Tibial nerve (tissue), 4 donors: Measurements from ENCODE around the gene ZCCHC9. TPM values are rescaled to one million over a fixed set of nuclear protein-coding genes. Genes with fewer than 3 reads are reported as not detected.
A peak's percentile ranks its signal among the peaks of the same experiment; 100 is the strongest.
"Not testable (repeated sequence)": the region's sequence is repeated elsewhere in the genome, so short reads cannot be mapped to it uniquely, and the experiment has no call there.

Source experiments
- DNase-seq, 2 donors: peaks; one replicate each; pipeline ENCODE4 v3.0.0-alpha.2; 2019; ENCODE audit warnings: low spot score in 2 of 2
- H3K27ac ChIP-seq, 4 donors: fragments of 200-600 bp; sonication (generic) in 3 of 4; one replicate each; pipeline ENCODE4 v1.5.1; 2017 to 2019; ENCODE audit warnings: mild to moderate bottlenecking in 1 of 4
- H3K27me3 ChIP-seq, 2 donors: fragments of 200-600 bp; sonication (generic) in 1 of 2; one replicate each; pipeline versions ENCODE4 v1.5.1 to v1.6.0; 2017 to 2019
- H3K36me3 ChIP-seq, 3 donors: fragments of 200-600 bp; sonication (generic); one replicate each; pipeline ENCODE4 v1.5.1; 2018 to 2019
- H3K4me1 ChIP-seq, 4 donors: fragments of 200-600 bp; sonication (generic) in 3 of 4; one replicate each; pipeline ENCODE4 v1.5.1; 2017 to 2019
- H3K4me3 ChIP-seq, 4 donors: fragments of 200-600 bp; sonication (generic) in 3 of 4; one replicate each; pipeline ENCODE4 v1.5.1; 2017 to 2019; ENCODE audit warnings: mild to moderate bottlenecking in 1 of 4, moderate library complexity in 1 of 4
- H3K9me3 ChIP-seq, 4 donors: fragments of 200-600 bp; sonication (generic) in 3 of 4; one replicate each; pipeline ENCODE4 v1.5.1; 2017 to 2019
- EP300 ChIP-seq, 2 donors: sonication (generic); formaldehyde crosslinking; IDR thresholded peaks; one replicate each; pipeline ENCODE4 v1.6.1; 2017; ENCODE audit warnings: antibody characterized with exemption in 2 of 2, mild to moderate bottlenecking in 1 of 2
- POLR2A ChIP-seq, 2 donors: fragments of 450-650 bp; IDR thresholded peaks; one replicate each; pipeline ENCODE4 v1.6.1; 2017; ENCODE audit warnings: antibody characterized with exemption in 2 of 2, mild to moderate bottlenecking in 2 of 2, moderate library complexity in 2 of 2
- WGBS, 2 donors: methylation state at CpG; one replicate each; pipeline ENCODE4 v1.1.5; 2018; 5-methylcytosine and 5-hydroxymethylcytosine counted together
- total RNA-seq, 4 donors: library from RNA; depleted of rRNA; stranded (reverse); fragments of >200 nt; gene quantifications; one replicate each; pipeline ENCODE4 v1.1.0, GENCODE V29; 2016
- TF ChIP-seq, protein P1 (sequence below), 5 experiments: fragments of 200-600 bp in 3 of 5; fragments of 450-650 bp in 2 of 5; sonication (generic) in 3 of 5; IDR thresholded peaks; one replicate each; pipeline ENCODE4 v1.5.1; 2016 to 2019; ENCODE audit warnings: antibody characterized with exemption in 5 of 5, mild to moderate bottlenecking in 3 of 5, moderate library complexity in 2 of 5

Gene ZCCHC9
- total RNA-seq, 4 donors from 2014 or later = 18.2 to 18.8 (median 18.4) TPM

DNA sequence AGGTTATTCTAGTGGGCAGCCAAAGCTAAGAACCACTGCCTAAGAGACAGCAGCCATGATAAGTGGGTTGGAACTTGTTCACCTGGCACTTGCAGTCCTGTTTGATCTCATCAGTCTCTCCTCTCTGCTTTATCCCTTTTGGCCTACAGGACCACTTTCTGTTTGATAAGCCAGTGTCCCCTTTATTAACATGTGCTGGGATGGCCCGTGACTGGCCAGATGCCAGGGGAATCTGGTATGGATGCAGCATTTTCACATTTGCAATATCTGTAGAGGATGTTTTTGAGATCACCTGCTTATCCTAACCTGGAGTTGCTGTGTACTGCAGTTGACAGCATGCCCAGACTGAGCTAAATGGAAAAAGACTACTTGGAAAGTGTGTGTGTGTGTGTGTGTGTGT is 44.6 kb upstream of the ZCCHC9 start:
- WGBS, 2 donors = 83 to 90% methylated on average over 1 of the region's 1 CpG
- Histone ChIP-seq H3K36me3 (peaks cover 0 to 51% (median 0%) of the 10 kb centered on the region in 3 donors), H3K27me3 (no peaks in the 10 kb centered on the region), H3K4me1 (no peaks in the 10 kb centered on the region), H3K4me3 (no peak overlapping the region), H3K27ac (no peak overlapping the region), H3K9me3 (peaks cover 0 to 15% (median 0%) of the 10 kb centered on the region in 4 donors)
- no peak for DNase-seq
- no peak for TF ChIP-seq POLR2A (IDR thresholded peaks at IDR 0.05)
- TF ChIP-seq, protein P1, sequence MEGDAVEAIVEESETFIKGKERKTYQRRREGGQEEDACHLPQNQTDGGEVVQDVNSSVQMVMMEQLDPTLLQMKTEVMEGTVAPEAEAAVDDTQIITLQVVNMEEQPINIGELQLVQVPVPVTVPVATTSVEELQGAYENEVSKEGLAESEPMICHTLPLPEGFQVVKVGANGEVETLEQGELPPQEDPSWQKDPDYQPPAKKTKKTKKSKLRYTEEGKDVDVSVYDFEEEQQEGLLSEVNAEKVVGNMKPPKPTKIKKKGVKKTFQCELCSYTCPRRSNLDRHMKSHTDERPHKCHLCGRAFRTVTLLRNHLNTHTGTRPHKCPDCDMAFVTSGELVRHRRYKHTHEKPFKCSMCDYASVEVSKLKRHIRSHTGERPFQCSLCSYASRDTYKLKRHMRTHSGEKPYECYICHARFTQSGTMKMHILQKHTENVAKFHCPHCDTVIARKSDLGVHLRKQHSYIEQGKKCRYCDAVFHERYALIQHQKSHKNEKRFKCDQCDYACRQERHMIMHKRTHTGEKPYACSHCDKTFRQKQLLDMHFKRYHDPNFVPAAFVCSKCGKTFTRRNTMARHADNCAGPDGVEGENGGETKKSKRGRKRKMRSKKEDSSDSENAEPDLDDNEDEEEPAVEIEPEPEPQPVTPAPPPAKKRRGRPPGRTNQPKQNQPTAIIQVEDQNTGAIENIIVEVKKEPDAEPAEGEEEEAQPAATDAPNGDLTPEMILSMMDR (IDR thresholded peaks at IDR 0.05) = no peak
- no peak for TF ChIP-seq EP300 (IDR thresholded peaks at IDR 0.05)

- 97 to 100% methylated on average over 1 of the region's 1 CpG for WGBS, 2 donors
- DNase-seq, H3K4me3 ChIP-seq, H3K4me1 ChIP-seq, H3K27ac ChIP-seq, H3K27me3 ChIP-seq: not testable (repeated sequence)
- Histone ChIP-seq H3K36me3 (peaks cover 0 to 17% (median 0%) of the 10 kb centered on the region in 3 donors), H3K9me3 (peaks cover 0 to 24% (median 0%) of the 10 kb centered on the region in 4 donors)
These were observed 38.6 kb upstream of the ZCCHC9 start for GRCh38 chr5:81262796-81263195.

- Histone ChIP-seq H3K9me3 (peaks cover 0 to 19% (median 0%) of the 10 kb centered on the region in 4 donors), H3K4me3 (no peak overlapping the region), H3K36me3 (no peaks in the 10 kb centered on the region), H3K27me3 (no peaks in the 10 kb centered on the region), H3K4me1 (peaks cover 0 to 9% (median 0%) of the 10 kb centered on the region in 4 donors), H3K27ac (no peak overlapping the region)
- TF ChIP-seq EP300 (IDR thresholded peaks at IDR 0.05) (no peak), POLR2A (IDR thresholded peaks at IDR 0.05) (no peak)
- TF ChIP-seq, protein P1 (IDR thresholded peaks at IDR 0.05) = no peak
- no peak for DNase-seq
These were observed 36.3 kb upstream of the ZCCHC9 start for GRCh38 chr5:81265101-81265500.

DNA sequence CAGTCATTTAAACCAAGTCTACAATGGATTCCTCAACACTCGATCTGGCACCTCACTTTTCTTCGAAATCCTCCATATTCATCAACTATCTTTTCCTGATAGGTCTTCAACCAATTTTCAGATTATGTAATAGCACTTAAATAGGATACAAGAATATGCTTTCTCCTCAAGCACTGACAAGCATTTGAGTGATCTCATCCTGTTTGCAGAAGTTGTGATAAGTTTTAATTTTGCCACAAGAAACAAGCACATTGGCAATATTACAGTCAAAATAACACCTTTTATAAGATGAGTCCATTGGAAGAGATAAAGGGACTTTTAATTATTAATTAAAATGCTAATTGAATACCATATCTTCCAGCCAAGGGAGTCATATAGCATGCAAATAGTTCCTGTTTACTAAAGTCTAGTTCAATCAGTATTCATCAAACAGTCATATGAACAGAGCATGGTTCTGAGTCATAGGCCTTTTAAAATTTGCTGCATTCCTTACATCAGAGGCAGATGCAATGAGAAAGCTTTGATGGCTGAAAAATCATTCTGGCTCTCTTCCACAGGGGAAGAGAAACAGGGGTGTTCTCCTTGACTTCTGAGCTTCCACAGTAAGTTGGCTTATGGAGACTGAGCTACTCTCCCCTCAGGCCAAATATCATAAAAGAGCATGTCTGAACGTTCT is 32.7 kb upstream of the ZCCHC9 start:
- TF ChIP-seq, protein P1 (IDR thresholded peaks at IDR 0.05) = no peak
- TF ChIP-seq POLR2A (IDR thresholded peaks at IDR 0.05) (no peak), EP300 (IDR thresholded peaks at IDR 0.05) (no peak)
- Histone ChIP-seq H3K4me3 (no peak overlapping the region), H3K27ac (peak overlapping the region in 2 of 4 donors; percentile 8 to 49), H3K9me3 (peaks cover 0 to 27% (median 5%) of the 10 kb centered on the region in 4 donors), H3K36me3 (no peaks in the 10 kb centered on the region), H3K4me1 (peaks cover 0 to 9% (median 0%) of the 10 kb centered on the region in 4 donors), H3K27me3 (no peaks in the 10 kb centered on the region)
- DNase-seq = no peak
- WGBS, 2 donors = 62 to 63% methylated on average over 3 of the region's 3 CpGs

- H3K4me1 ChIP-seq = peaks cover 0 to 9% (median 0%) of the 10 kb centered on the region in 4 donors
- TF ChIP-seq, protein P1 (IDR thresholded peaks at IDR 0.05) = no peak
- TF ChIP-seq EP300 (IDR thresholded peaks at IDR 0.05) (no peak), POLR2A (IDR thresholded peaks at IDR 0.05) (no peak)
- H3K36me3 ChIP-seq = no peaks in the 10 kb centered on the region
- H3K27ac ChIP-seq = no peak overlapping the region
- 90 to 94% methylated on average over 8 of the region's 8 CpGs for WGBS, 2 donors
- H3K27me3 ChIP-seq = no peaks in the 10 kb centered on the region
- peaks cover 0 to 39% (median 5%) of the 10 kb centered on the region in 4 donors for H3K9me3 ChIP-seq
- H3K4me3 ChIP-seq = no peak overlapping the region
- no peak for DNase-seq
These were observed 31.5 kb upstream of the ZCCHC9 start for GRCh38 chr5:81269751-81270393.

GRCh38 chr5:81270394-81271027 is 30.9 kb upstream of the ZCCHC9 start:
- H3K27ac ChIP-seq, H3K4me3 ChIP-seq, H3K27me3 ChIP-seq, H3K36me3 ChIP-seq, H3K4me1 ChIP-seq, DNase-seq: not testable (repeated sequence)
- 100% methylated on average over 2 of the region's 2 CpGs for WGBS, 2 donors
- peaks cover 0 to 45% (median 5%) of the 10 kb centered on the region in 4 donors for H3K9me3 ChIP-seq
